Mammary epithelial cell (primary cell): ENCODE results near the gene TPBGL.

Source experiments
- CTCF ChIP-seq, 2 donors: IDR thresholded peaks in 1 of 2; conservative IDR thresholded peaks in 1 of 2; 2 replicates each; pipeline ENCODE4 v1.5.1; 2011 to 2012; ENCODE audit warnings: inconsistent platforms in 2 of 2, low read length in 2 of 2, mild to moderate bottlenecking in 2 of 2, control low read depth in 1 of 2, low read depth in 1 of 2; ENCODE audit not compliant: insufficient read depth in 1 of 2; ENCODE audit errors: extremely low read depth in 1 of 2
- EZH2 ChIP-seq: IDR thresholded peaks from 2 replicates; pipeline ENCODE4 v1.6.1; 2012; ENCODE audit warnings: low read length, inconsistent platforms, borderline replicate concordance

GRCh38 chr11:75285776-75286360, 45.3 kb downstream of the TPBGL start:
- no peak for TF ChIP-seq CTCF (conservative IDR thresholded peaks at IDR 0.05 in 1 of 2, IDR thresholded peaks at IDR 0.05 in 1 of 2; ENCODE audit: extremely low read depth in 1 of 2, insufficient read depth in 1 of 2, low read depth in 1 of 2, low read length in 2 of 2)
- no peak for TF ChIP-seq EZH2
